Endothelial cell of hepatic sinusoid (primary cell): ENCODE results near the gene FGF11.
"Not testable (repeated sequence)": the region's sequence is repeated elsewhere in the genome, so short reads cannot be mapped to it uniquely, and the experiment has no call there.

Experiments
- in situ Hi-C: cut with HindIII; loops from 2 replicates; pipeline ENCODE4 v1.10.0; 2017; ENCODE audit warnings: low sequenced_read_pairs

FGF11 gene

DNA sequence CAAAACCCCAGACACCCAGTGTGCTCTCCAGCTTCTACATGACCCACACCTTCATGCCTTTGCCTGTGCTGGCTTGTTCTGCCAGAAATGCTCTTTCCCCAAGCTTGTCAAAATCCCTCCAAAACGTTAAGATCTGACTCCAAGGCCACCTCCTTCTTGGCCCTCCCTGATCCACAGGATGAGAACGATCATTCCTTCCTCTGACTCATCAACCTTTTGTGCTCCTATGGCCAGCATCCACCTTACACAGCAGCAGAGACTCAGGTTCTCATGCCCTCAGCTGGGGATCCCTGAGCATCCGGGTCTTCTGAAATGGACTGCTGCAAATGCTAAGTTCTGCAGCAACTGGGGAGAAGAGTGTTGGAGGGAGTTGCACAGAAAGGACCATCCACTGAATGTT, 37.2 kb downstream of the FGF11 start:
- in situ Hi-C loops: loop anchor here (5.0 kb wide), 2 partner anchors 44 to 89 kb away; no protein-coding TSS in a partner anchor

- in situ Hi-C loops: loop anchor here (5.0 kb wide), 2 partner anchors 45 to 90 kb away; no protein-coding TSS in a partner anchor
Observed at GRCh38 chr17:7476951-7477350, 37.6 kb downstream of the FGF11 start.

DNA sequence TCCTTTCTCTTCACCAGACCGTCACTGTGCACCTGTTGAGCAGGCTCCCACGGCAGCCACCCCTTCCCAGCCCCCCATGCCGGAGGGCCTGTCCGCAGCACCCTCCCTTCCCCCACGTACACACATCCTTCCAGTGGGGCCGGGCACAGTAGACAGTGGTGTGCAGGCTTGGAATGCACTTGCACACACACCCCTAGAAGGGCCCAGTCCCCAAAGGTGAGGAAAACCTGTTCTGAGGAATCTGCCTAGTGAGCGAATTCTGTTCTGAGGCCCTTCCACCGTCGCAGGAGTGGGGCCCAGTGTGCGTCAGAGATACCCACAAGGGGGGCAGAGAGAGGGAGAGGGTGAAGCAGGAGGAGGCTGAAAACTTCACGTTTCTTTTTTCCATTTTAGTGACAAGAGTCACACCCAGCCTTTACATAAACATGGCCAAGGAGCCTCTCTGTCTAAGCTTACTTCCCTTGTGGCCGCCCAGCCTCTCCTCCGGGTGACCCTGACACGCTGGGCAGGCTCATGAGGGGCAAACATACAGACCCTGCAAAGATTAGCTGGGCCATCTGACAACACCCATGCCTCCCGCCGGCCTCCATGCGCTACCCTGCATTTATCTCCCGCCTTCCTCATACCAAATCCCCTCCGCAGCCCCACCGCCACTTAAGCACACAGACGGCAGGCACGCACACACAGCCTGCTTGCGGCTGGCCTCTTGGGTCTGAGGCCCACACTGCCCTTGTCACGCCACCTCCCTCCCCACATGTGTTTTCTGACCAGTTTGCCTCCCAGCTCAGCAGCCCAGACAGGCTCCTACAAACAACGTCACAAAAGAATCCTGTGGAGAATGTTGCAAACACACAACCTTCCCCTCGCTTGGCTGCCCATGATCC, 38.3 kb downstream of the FGF11 start:
- in situ Hi-C loops: loop anchor here (5.0 kb wide), 2 partner anchors 45 to 90 kb away; no protein-coding TSS in a partner anchor

DNA sequence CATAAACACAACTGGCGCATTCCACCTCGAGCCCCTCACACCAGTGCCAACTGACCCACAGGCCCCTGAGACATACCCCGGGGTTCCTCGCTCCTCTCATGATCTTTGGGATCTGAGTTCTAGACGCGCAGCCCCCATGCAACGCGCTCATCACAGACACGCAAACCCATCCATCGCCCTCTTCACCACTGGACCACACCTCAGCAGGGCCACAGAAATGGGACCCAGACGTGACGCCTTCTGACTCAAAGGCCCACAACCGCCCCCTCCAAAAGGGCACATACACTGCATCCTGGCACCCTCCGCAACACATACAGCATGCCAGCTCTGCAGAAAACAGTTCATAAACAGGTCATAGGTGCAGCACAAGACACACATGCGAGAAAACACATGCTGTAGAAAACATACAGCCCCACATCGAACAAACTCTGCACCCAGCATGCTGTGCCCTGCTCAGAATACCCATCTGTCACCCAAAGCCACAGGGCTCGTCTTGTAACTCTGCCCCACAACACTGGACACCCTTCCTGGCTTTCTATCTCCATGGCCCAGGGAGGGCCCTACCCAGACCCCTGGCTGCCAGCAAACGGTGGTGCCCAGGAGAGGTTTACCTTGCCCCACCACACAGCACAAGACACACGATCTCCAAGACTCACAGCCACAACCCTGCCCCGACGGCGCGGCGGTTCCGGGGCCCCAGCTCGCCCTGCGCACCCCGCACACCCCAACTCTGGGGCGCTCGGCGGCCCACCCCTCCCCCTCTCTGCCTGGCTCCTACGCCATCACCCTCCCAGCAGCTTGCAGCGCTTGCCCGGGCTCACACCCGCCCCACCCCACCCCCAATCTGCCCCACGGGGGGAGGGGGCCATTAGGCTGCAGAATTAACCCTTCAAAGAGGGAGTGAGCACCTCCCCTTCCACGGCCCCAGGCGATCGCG, 39.2 kb downstream of the FGF11 start:
- in situ Hi-C loops: loop anchor here (5.0 kb wide), 2 partner anchors 46 to 91 kb away; no protein-coding TSS in a partner anchor

GRCh38 chr17:7479213-7480088, 40.1 kb downstream of the FGF11 start, which contains the start of gene ZBTB4:
Gene ZBTB4 (minus strand): TSS chr17:7479631. CDS start chr17:7466801, 12,830 bp downstream.
- in situ Hi-C loops: loop anchor here (5.0 kb wide), 2 partner anchors 47 to 92 kb away; no protein-coding TSS in a partner anchor

DNA sequence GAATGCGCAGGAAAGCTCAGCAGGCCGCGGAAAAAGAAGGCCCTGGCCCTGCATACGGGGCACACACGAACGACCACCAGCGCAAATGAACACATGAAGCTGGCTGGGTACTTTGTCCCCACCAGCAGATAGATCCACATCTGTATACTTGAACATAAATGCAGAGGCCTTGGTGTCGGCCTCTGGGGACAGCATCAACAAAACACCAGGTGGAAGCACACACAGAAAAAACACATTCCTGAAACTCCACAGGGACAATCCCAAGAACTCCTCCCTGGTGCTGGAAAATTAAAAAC, 40.7 kb downstream of the FGF11 start:
- in situ Hi-C loops: no loop called here

GRCh38 chr17:7481275-7481674, 42.0 kb downstream of the FGF11 start, which contains the start of gene SLC35G6:
Gene SLC35G6 (plus strand): TSS chr17:7481446. CDS start chr17:7481517, 71 bp downstream.
- in situ Hi-C loops: not testable (repeated sequence)

DNA sequence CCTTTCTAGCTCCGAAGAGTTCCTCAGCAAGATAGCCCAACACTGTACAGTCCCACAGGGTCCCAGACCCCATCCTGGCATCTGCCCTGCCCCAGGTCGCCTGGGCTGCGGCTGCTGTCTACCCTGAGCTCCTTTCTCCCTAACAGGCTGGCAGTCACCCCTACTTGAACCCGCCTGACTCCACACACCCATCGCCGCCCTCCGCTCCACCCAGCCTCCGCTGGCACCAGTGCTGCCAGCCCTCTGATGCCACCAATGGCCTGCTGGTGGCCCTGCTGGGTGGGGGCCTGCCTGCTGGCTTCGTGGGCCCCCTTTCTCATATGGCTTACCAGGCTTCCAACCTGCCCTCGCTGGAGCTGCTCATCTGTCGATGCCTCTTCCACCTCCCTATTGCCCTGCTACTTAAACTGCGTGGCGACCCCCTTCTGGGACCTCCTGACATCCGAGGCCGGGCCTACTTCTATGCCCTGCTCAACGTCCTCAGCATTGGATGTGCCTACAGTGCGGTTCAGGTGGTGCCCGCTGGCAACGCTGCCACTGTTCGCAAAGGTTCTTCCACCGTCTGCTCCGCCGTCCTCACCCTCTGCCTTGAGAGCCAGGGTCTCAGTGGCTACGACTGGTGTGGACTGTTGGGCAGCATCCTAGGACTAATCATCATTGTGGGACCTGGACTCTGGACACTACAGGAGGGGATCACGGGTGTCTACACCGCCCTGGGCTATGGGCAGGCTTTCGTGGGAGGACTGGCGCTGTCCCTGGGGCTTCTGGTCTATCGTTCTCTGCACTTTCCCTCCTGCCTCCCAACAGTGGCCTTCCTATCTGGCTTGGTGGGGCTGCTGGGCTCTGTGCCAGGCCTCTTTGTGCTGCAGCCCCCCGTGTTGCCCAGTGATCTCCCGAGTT, 42.8 kb downstream of the FGF11 start:
- in situ Hi-C loops: not testable (repeated sequence)

DNA sequence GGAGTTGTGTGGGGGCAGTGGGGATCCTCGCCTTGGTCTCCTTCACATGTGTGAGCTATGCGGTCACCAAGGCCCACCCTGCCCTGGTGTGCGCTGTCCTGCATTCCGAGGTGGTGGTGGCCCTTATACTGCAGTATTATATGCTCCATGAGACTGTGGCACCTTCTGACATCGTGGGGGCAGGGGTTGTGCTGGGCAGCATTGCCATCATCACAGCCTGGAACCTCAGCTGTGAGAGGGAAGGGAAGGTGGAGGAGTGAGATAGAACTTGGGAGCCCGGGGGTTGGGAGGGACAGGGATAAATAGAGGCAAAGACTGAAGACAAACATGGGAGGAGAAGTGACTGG, 43.4 kb downstream of the FGF11 start:
- in situ Hi-C loops: not testable (repeated sequence)

GRCh38 chr17:7483255-7484066, 44.1 kb downstream of the FGF11 start:
- in situ Hi-C loops: no loop called here

DNA sequence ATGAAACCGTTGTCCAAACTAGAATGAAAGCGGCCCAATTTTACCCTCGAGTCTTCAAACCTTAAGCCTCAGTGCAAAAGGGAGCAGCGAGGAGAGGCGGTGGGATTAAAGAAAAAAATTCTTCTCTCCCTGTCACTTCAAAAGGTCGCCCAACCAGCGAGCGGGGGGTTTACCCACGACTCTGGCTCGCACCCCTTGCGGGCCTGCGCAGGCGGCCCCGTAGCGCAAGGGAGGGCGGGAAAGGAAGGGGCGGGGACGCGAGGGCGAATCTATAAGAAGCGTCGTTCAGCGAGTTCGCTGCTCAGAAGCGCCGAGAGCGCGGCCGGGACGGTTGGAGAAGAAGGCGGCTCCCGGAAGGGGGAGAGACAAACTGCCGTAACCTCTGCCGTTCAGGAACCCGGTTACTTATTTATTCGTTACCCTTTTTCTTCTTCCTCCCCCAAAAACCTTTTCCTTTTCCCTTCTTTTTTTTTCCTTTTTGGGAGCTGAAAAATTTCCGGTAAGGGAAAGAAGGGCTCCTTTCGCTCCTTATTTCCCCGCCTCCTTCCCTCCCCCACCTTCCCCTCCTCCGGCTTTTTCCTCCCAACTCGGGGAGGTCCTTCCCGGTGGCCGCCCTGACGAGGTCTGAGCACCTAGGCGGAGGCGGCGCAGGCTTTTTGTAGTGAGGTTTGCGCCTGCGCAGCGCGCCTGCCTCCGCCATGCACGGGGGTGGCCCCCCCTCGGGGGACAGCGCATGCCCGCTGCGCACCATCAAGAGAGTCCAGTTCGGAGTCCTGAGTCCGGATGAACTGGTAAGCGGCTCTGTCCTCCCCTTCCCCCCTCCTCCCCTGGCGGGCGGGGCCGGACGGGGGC, 45.0 kb downstream of the FGF11 start, which contains the start of gene POLR2A:
Gene POLR2A (plus strand): TSS at position 300 of the 852 bp plus-strand sequence.
- in situ Hi-C loops: no loop called here

DNA sequence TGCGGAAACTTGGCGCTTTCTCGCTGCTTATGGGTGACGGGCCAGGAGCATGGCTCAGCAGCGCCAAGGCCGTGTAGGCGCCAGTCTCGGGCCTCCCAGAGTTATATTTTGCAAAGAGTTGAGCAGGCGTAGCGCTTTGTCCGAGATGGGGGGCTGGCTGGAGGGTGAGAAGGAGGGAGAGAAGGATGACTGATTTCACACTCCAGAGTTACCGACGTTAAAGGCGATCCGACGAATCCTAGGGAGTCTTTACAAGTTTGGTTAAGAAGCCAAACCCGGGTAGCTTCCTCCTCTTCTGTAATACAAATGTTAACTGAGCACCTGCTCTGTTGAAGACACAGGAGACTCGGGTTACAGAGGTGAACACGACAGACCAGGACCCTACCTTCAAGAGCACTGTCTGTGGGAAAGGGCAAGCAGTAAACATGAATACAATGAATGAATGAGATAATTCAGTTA, 45.6 kb downstream of the FGF11 start:
- in situ Hi-C loops: no loop called here

- in situ Hi-C loops: no loop called here
Observed at GRCh38 chr17:7486181-7486580, 46.9 kb downstream of the FGF11 start.

- in situ Hi-C loops: no loop called here
Observed at GRCh38 chr17:7490144-7490543, 50.8 kb downstream of the FGF11 start.

DNA sequence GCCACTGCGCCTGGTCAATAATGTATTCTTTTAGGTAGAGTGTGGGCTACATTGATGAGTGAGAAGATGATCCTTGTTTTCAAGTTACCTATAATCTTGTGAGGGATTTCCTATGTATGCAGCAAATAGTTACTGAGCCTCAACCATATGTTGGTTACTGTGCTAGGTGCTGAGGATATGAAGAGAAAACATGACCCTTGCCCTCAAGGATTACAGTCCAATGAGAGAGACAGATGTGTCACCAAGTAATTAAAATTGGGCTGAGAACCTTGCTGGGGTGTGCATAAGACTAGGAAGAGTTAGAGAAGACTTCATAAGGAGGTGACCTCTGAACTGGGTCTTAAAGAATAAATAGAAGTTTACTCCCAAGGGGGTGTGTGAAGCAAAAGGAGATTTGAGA, 52.3 kb downstream of the FGF11 start:
- in situ Hi-C loops: no loop called here

- in situ Hi-C loops: no loop called here
Observed at GRCh38 chr17:7493941-7494340, 54.6 kb downstream of the FGF11 start.
